Epidermal melanocyte (primary cell): ENCODE data around the gene TPP1.

Experiments
- DNase-seq: peaks from one replicate; pipeline ENCODE4 v3.0.0; 2011; ENCODE audit warnings: low spot score; ENCODE audit not compliant: insufficient read length

Gene TPP1

GRCh38 chr11:6647836-6648235 lies 28.6 kb upstream of the TPP1 start:
- DNase-seq, result no peak

- DNase-seq, result peak; percentile 19
Observed at GRCh38 chr11:6646918-6647679, 27.9 kb upstream of the TPP1 start.

- DNase-seq, result peak; percentile 72
Observed at GRCh38 chr11:6646576-6646917, 27.3 kb upstream of the TPP1 start.

- DNase-seq, result peak; percentile 18
Observed at GRCh38 chr11:6646071-6646470, 26.8 kb upstream of the TPP1 start.

GRCh38 chr11:6642957-6643356 lies 23.7 kb upstream of the TPP1 start:
- DNase-seq, result no peak

- no peak for DNase-seq
Observed at GRCh38 chr11:6640985-6641701, 21.9 kb upstream of the TPP1 start.

- no peak for DNase-seq
Observed at GRCh38 chr11:6640036-6640984, 21.1 kb upstream of the TPP1 start.

GRCh38 chr11:6638429-6638828 lies 19.2 kb upstream of the TPP1 start:
- no peak for DNase-seq

GRCh38 chr11:6637871-6638270 lies 18.6 kb upstream of the TPP1 start:
- DNase-seq, result no peak

- no peak for DNase-seq
Observed at GRCh38 chr11:6636480-6636879, 17.3 kb upstream of the TPP1 start.

GRCh38 chr11:6635082-6635932 lies 16.1 kb upstream of the TPP1 start:
- DNase-seq, result peak; percentile 92

GRCh38 chr11:6634534-6634933 lies 15.3 kb upstream of the TPP1 start:
- no peak for DNase-seq

- DNase-seq, result no peak
Observed at GRCh38 chr11:6633422-6634408, 14.5 kb upstream of the TPP1 start.

GRCh38 chr11:6632116-6633073 lies 13.2 kb upstream of the TPP1 start:
- no peak for DNase-seq

GRCh38 chr11:6631361-6631890 lies 12.2 kb upstream of the TPP1 start:
- no peak for DNase-seq

GRCh38 chr11:6630632-6631291 lies 11.5 kb upstream of the TPP1 start:
- DNase-seq, result no peak

GRCh38 chr11:6629892-6630631 lies 10.8 kb upstream of the TPP1 start:
- DNase-seq, result no peak
